SH-SY5Y (cell line): ENCODE data around the gene ETFRF1.

ENCODE experiments used
- GATA2 ChIP-seq: IDR thresholded peaks from 2 replicates; pipeline ENCODE4 v1.6.1; 2011; ENCODE audit warnings: mild to moderate bottlenecking, low read depth, low read length
- GATA3 ChIP-seq: IDR thresholded peaks from 2 replicates; pipeline ENCODE4 v1.6.1; 2011; ENCODE audit warnings: low read depth, mild to moderate bottlenecking, low read length, moderate library complexity

DNA sequence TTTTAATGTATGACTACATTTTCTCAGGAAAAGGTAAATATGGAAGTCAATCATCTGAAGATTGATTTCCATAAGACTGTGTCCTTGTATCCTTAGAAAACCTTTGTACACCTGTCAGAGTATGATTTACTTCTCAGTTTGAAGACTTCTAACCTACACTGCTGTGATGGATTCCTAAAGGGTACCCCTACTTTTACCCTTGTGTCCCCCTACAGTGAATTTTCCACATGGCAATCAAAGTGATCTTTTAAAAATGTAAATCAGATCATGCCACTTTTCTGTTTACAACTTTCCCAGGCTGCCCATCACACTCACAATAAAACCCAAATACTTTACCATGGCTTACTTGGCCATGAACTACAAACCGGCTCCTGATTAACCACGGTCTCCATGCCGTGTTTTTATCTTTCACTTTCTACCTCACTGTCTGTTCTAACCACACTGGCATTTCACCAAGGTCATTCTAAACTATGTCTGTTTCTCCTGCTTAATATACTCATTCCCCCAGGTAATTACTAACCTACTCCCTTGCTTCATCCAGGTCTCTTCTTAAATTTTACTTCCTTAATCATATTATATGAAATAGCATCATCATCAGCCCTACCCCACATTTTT lies 8.1 kb upstream of the ETFRF1 start:
- no peak for TF ChIP-seq GATA3
- TF ChIP-seq GATA2 = no peak
